GM19324 (cell line): Measurements from ENCODE around the gene MACROD2.

ENCODE experiments used
- ATAC-seq: cut with Tn5 transposase; IDR thresholded peaks from one replicate; pipeline ENCODE4 v1.9.1; 2021; ENCODE audit warnings: mild to moderate bottlenecking, moderate library complexity; ENCODE audit not compliant: unreplicated experiment, low FRiP score

Gene MACROD2

GRCh38 chr20:14055127-14055742, 59.9 kb downstream of the MACROD2 start:
- no peak for ATAC-seq

DNA sequence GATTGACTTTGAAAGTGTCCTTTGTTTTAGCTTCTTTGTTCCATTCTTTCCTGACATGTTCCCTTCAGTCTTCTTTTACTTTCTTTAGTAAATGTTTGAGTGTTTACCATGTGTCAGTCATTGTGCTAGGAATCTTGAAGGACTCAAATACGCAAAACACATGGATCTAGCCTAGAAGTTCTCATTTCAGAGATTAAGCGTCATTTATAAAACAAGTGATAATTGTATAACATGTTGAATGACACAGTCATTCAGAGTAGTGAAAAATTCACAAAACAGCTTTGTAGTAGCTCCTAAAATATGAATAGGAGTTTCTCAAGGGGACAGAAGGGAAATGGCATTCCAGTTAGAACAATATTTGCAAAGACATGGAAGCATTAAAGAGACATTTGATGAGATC, 66.9 kb downstream of the MACROD2 start:
- ATAC-seq = no peak

DNA sequence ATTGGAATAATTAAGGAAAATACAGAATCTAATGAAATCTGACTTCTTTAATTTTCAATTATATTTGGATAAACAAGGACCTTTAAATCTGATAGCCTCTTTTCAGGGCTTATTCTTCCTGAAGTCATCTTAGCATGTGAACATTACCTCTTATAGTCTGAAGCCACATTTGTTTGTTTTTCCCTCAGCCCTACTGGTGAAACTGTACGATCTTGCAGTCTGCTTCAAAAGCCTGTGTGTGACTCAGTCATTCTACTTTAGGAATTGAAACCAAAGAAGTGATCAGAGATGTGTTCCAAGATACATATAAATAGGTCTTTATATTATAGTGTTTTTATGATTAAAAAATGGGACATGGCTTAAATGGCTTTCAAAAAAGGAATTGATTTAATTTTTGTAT, 67.5 kb downstream of the MACROD2 start:
- ATAC-seq = no peak

GRCh38 chr20:14064333-14064732, 69.0 kb downstream of the MACROD2 start:
- ATAC-seq = no peak

GRCh38 chr20:14064921-14065320, 69.6 kb downstream of the MACROD2 start:
- no peak for ATAC-seq

- ATAC-seq = no peak
Measured at GRCh38 chr20:14065774-14066173, 70.5 kb downstream of the MACROD2 start.

- no peak for ATAC-seq
Measured at GRCh38 chr20:14067603-14068002, 72.3 kb downstream of the MACROD2 start.

GRCh38 chr20:14069796-14070195, 74.5 kb downstream of the MACROD2 start:
- no peak for ATAC-seq

GRCh38 chr20:14093652-14094051, 98.3 kb downstream of the MACROD2 start:
- no peak for ATAC-seq

DNA sequence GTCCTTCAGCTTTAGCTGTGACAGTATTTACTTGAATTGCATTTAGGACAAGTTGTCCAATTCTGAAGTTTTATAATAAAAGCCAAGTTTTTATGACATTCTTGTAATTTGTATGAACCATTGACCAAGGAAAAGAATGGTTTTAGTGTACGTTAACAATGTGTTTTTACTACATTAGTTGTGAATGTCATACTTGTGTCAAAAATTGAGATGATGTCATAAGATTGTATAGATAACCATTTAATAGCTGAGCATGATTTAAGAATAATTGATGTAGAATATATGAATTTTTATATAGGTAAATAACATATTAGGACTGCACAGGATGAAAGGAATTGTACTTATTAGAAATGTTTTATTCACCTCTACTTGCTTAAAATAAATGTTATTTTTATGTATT, 102.9 kb downstream of the MACROD2 start:
- no peak for ATAC-seq

GRCh38 chr20:14113416-14113815, 118.1 kb downstream of the MACROD2 start:
- no peak for ATAC-seq

DNA sequence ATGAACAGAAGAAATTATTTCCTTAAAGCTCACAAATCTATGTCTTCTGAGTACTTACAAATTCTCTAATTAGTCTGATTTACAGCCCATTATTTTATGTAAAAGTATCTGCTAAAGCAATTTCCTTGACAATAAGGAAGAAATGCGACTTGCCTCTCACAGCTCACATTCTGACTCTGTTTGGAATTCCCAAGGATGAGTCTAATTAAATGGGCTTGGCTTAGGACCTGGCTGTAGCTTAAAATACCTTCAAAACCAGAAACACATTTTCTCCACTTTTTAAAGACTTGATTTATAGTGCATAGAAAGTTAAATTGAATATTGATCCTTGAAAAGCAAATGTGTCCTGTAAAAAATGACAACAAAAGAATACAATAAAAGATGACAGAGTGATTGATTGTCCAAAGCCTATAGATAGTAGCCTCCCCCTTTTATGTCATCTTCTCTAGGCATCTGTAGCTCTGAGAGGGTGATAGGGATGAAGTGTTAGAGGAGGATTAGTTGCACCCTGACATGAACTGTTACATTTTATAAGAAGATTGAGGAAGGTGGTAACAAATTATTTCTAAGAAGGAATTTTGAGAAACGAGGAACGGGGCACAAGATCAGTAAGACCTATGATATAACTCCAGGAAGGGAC, 118.9 kb downstream of the MACROD2 start:
- ATAC-seq = no peak

- ATAC-seq = no peak
Measured at GRCh38 chr20:14116037-14116436, 120.7 kb downstream of the MACROD2 start.

GRCh38 chr20:14117768-14118167, 122.5 kb downstream of the MACROD2 start:
- ATAC-seq = no peak

GRCh38 chr20:14126856-14127255, 131.5 kb downstream of the MACROD2 start:
- ATAC-seq = no peak

- ATAC-seq = no peak
Measured at GRCh38 chr20:14127514-14128223, 132.4 kb downstream of the MACROD2 start.

- ATAC-seq = no peak
Measured at GRCh38 chr20:14134004-14134403, 138.7 kb downstream of the MACROD2 start.

GRCh38 chr20:14142171-14142570, 146.9 kb downstream of the MACROD2 start:
- ATAC-seq = no peak

DNA sequence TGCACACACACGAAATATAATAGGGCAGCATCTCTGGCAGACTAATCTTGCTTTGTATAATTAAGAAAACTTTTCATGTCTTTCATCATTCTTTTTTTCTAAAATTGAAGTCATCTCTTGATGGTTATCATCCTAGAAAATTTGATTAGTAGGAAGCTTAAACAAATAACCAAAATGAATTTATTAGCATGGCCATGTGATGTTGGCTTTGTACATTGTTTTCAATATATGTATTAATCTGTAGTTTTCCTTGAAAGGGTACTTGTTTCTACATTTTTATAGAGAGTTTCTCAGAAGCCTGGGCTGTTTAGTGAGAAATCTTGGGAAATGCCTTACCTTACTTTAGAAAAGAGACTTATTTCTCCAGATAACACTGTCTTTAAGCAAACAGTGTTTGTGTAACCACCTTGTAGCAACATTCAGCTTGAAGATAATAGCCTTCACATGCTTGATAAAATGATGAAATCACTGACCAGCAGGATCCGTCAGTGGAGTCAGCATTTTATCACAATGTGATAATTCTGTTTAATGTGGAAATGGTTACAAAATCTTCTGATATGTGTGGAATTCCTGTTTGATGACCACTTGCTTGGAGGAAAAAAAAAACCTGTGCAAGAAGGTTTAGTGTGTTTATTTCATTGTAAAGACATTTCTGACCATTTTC, 147.8 kb downstream of the MACROD2 start:
- no peak for ATAC-seq

DNA sequence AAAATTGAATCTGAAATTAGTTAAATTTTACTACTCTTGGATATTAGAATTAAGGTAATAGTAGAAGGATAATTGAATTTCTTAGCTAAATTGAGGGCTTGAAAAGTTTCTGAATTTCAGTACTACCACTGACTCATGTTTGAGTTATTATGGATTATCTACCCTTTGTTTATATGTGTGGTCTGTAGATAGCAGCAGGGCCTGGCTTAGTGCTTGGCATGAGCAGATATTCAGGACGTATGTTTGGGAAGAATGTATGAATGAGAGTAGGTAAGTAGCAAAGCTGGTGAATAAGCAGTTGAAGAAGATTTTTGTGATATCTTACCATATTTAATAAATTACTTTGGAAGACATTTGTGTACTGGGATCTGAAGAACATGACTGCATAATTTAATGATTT, 152.7 kb downstream of the MACROD2 start:
- ATAC-seq = no peak

DNA sequence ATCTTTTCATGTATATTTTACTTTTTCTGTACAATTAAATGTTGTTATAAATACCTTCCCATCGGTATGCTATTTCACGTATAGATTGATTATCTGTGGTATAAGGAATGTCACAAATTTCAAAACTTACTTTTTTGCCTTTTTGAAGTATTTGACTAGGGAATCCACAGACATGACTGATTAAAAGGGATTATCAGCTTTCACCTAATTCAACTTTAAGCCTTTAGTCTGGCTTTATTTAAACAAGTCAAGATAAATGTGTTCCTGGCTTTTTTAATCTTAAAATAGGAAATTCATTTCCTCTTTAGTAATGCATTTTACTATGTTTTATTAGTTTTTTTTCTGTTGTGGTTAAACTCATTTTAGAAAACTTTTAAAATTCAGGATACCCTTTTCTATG, 160.0 kb downstream of the MACROD2 start:
- ATAC-seq = no peak
